HCT116 (cell line): ENCODE measurements around the gene RNGTT. TPM values are rescaled to one million over a fixed set of nuclear protein-coding genes. Genes with fewer than 3 reads are reported as not detected.

Source experiments
- ATAC-seq: fragments of 200-7000 bp; cut with Tn5 transposase; 2 replicates; pipeline ENCODE4 v1.9.1; 2020; ENCODE audit warnings: mild to moderate bottlenecking, moderate library complexity
- BruUV-seq: library from RNA; stranded (reverse); fragments of 400-500 nt; replicated peaks from 2 replicates; lab custom pipeline; 2021; lab: Mats Ljungman, UMichigan
- CTCF ChIA-PET: fragments of 300-600 bp; sonication (Branson Sonifier 250); formaldehyde crosslinking; loops from one replicate; lab custom pipeline; 2021; ENCODE audit warnings: antibody characterized with exemption; lab: Charles Lee
- POLR2A ChIA-PET: fragments of 300-600, 350-600 bp; sonication (Branson Sonifier 250); formaldehyde crosslinking; loops from one replicate; lab custom pipeline; 2021; ENCODE audit warnings: antibody characterized with exemption; lab: Charles Lee
- RAD21 ChIA-PET, 2 experiments: fragments of 300-600 bp; sonication (Branson Sonifier 250); formaldehyde crosslinking; loops; one replicate each; lab custom pipeline; 2023; ENCODE audit warnings: low total read pairs in 2 of 2; ENCODE audit not compliant: uncharacterized antibody in 2 of 2, unreplicated experiment in 2 of 2, low non-redundant PET in 1 of 2; lab: Charles Lee
- DNase-seq: peaks from one replicate; pipeline ENCODE4 v3.0.0-alpha.2; 2010; ENCODE audit warnings: low read depth, low spot score
- H2AFZ ChIP-seq: fragments of 200-600 bp; shearing (Covaris generic), sonication (generic); 2 replicates; pipeline ENCODE4 v1.6.1; 2017; ENCODE audit warnings: low read depth, mixed run types, mixed read lengths, antibody characterized with exemption, low read length; ENCODE audit not compliant: poor library complexity, severe bottlenecking
- H3K27ac ChIP-seq: 2 replicates; pipeline ENCODE4 v1.5.1; 2012; ENCODE audit warnings: low read depth, low read length
- H3K27me3 ChIP-seq: fragments of 200-600 bp; sonication (generic); 2 replicates; pipeline ENCODE4 v1.6.1; 2016; ENCODE audit warnings: mixed run types, low read length, mixed read lengths; ENCODE audit not compliant: insufficient read depth
- H3K36me3 ChIP-seq, 2 experiments: fragments of 200-500 bp in 1 of 2; fragments of 200-600 bp in 1 of 2; sonication (Bioruptor generic) in 1 of 2; sonication (generic) in 1 of 2; 2 replicates each; pipeline versions ENCODE4 v1.5.1 to v1.6.1; 2014 to 2016; ENCODE audit warnings: low read length in 2 of 2, inconsistent platforms in 1 of 2, mixed read lengths in 1 of 2, mixed run types in 1 of 2; ENCODE audit not compliant: insufficient read depth in 2 of 2, control insufficient read depth in 1 of 2
- H3K4me1 ChIP-seq, 2 experiments: fragments of 200-600 bp in 1 of 2; sonication (generic) in 1 of 2; 2 replicates each; pipeline versions ENCODE4 v1.5.1 to v1.6.1; 2012 to 2017; ENCODE audit warnings: low read length in 2 of 2, inconsistent platforms in 1 of 2, mild to moderate bottlenecking in 1 of 2, mixed read lengths in 1 of 2, mixed run types in 1 of 2, moderate library complexity in 1 of 2; ENCODE audit not compliant: insufficient read depth in 2 of 2, control insufficient read depth in 1 of 2
- H3K4me2 ChIP-seq: fragments of 200-600 bp; sonication (generic); 2 replicates; pipeline ENCODE4 v1.6.1; 2017; ENCODE audit warnings: mixed run types, low read length, mixed read lengths
- H3K4me3 ChIP-seq, 2 experiments: fragments of 200-600 bp in 1 of 2; sonication (generic) in 1 of 2; replicated peaks in 1 of 2; 2 replicates each; pipeline ENCODE4 v1.5.1; 2011 to 2016; ENCODE audit warnings: low read length in 2 of 2, control low read depth in 1 of 2, low read depth in 1 of 2, mild to moderate bottlenecking in 1 of 2, mixed read lengths in 1 of 2, mixed run types in 1 of 2
- H3K79me2 ChIP-seq: fragments of 200-600 bp; sonication (generic); 2 replicates; pipeline ENCODE4 v1.6.1; 2017; ENCODE audit warnings: mild to moderate bottlenecking, mixed run types, low read length, moderate library complexity, mixed read lengths; ENCODE audit not compliant: insufficient read depth
- H3K9ac ChIP-seq: fragments of 200-600 bp; sonication (generic); 2 replicates; pipeline ENCODE4 v1.6.1; 2016; ENCODE audit warnings: low read length, mixed read lengths
- H3K9me2 ChIP-seq: fragments of 200-600 bp; sonication (generic), shearing (Covaris generic); 2 replicates; pipeline ENCODE4 v1.6.1; 2017; ENCODE audit warnings: mixed run types, mild to moderate bottlenecking, moderate library complexity; ENCODE audit not compliant: insufficient read depth
- H3K9me3 ChIP-seq, 2 experiments: fragments of 200-500 bp in 1 of 2; fragments of 200-600 bp in 1 of 2; sonication (Bioruptor generic) in 1 of 2; sonication (generic) in 1 of 2; 2 replicates each; pipeline ENCODE4 v1.6.1; 2014 to 2017; ENCODE audit warnings: low read length in 2 of 2, mixed read lengths in 2 of 2, inconsistent platforms in 1 of 2, low read depth in 1 of 2, mild to moderate bottlenecking in 1 of 2, mixed run types in 1 of 2, moderate library complexity in 1 of 2; ENCODE audit not compliant: control insufficient read depth in 1 of 2, insufficient read depth in 1 of 2
- H4K20me1 ChIP-seq: fragments of 200-600 bp; sonication (generic), shearing (Covaris generic); 2 replicates; pipeline ENCODE4 v1.6.1; 2017; ENCODE audit warnings: mixed run types, mild to moderate bottlenecking, moderate library complexity; ENCODE audit not compliant: insufficient read depth
- CEBPB ChIP-seq: IDR thresholded peaks from 2 replicates; pipeline ENCODE4 v1.6.1; 2012; ENCODE audit warnings: low read depth
- CTCF ChIP-seq, 3 experiments: fragments of 200-600 bp in 1 of 3; sonication (generic) in 1 of 3; IDR thresholded peaks in 2 of 3; conservative IDR thresholded peaks in 1 of 3; 2 replicates each; pipeline ENCODE4 v1.5.1; 2012 to 2017; ENCODE audit warnings: low read depth in 2 of 3, low read length in 2 of 3, antibody characterized with exemption in 1 of 3, borderline replicate concordance in 1 of 3, control low read depth in 1 of 3, mild to moderate bottlenecking in 1 of 3, mixed read lengths in 1 of 3, mixed run types in 1 of 3, moderate library complexity in 1 of 3; ENCODE audit not compliant: insufficient read depth in 1 of 3
- EGR1 ChIP-seq: IDR thresholded peaks from 2 replicates; pipeline ENCODE4 v1.6.1; 2012; ENCODE audit warnings: low read depth
- MAX ChIP-seq: IDR thresholded peaks from 2 replicates; pipeline ENCODE4 v1.6.1; 2012
- POLR2A ChIP-seq: IDR thresholded peaks from 2 replicates; pipeline ENCODE4 v1.7.0; 2011; ENCODE audit warnings: borderline replicate concordance; ENCODE audit not compliant: insufficient read depth, insufficient read length; ENCODE audit errors: extremely low read depth
- RAD21 ChIP-seq: IDR thresholded peaks from 2 replicates; pipeline ENCODE4 v1.6.1; 2012; ENCODE audit warnings: low read depth, mild to moderate bottlenecking
- SIN3A ChIP-seq: IDR thresholded peaks from 2 replicates; pipeline ENCODE4 v1.6.1; 2012; ENCODE audit warnings: low read depth
- TCF7L2 ChIP-seq: IDR thresholded peaks from 2 replicates; pipeline ENCODE4 v1.7.0; 2011; ENCODE audit warnings: borderline replicate concordance, inconsistent platforms; ENCODE audit not compliant: insufficient read depth, insufficient read length; ENCODE audit errors: extremely low read depth
- YY1 ChIP-seq: IDR thresholded peaks from 2 replicates; pipeline ENCODE4 v1.6.1; 2011; ENCODE audit warnings: low read length, low read depth, moderate library complexity, mild to moderate bottlenecking; ENCODE audit not compliant: insufficient replicate concordance; ENCODE audit errors: extremely low read depth
- ZBTB33 ChIP-seq: IDR thresholded peaks from 2 replicates; pipeline ENCODE4 v1.6.1; 2011; ENCODE audit warnings: mild to moderate bottlenecking, low read length, moderate library complexity; ENCODE audit not compliant: insufficient replicate concordance; ENCODE audit errors: extremely low read depth
- ZNF274 ChIP-seq: fragments of 200-500 bp; sonication (Bioruptor generic); IDR thresholded peaks from 2 replicates; pipeline ENCODE4 v1.6.1; 2014; ENCODE audit warnings: mild to moderate bottlenecking, low read depth, low read length, inconsistent platforms
- intact Hi-C: fragments of 100-400 bp; cut with micrococcal nuclease; formaldehyde crosslinking; loops from 2 replicates; pipeline ENCODE4 v1.10.0; 2022
- total RNA-seq: library from RNA; stranded (reverse); gene quantifications from one replicate; pipeline ENCODE4 v1.2.1, GENCODE V29; 2021; ENCODE audit not compliant: unreplicated experiment

RNGTT gene
- total RNA-seq, 1 experiment from 2014 or later: 23.0 TPM

- H3K4me3 ChIP-seq: no peak overlapping the region
- no peaks in the 10 kb centered on the region for H3K9me3 ChIP-seq
- TF ChIP-seq YY1: no peak
- H3K36me3 ChIP-seq: no peaks in the 10 kb centered on the region
- ChIA-PET CTCF (no interaction called here), POLR2A (no interaction called here), RAD21 (no interaction called here)
- H3K9me2 ChIP-seq: no peaks in the 10 kb centered on the region
- H4K20me1 ChIP-seq: no peaks in the 10 kb centered on the region
- BruUV-seq: no TSS peak
- ATAC-seq: no peak
- H3K9ac ChIP-seq: no peak overlapping the region
- no peak overlapping the region for H3K27ac ChIP-seq
- no peaks in the 10 kb centered on the region for H3K4me1 ChIP-seq
- no peaks in the 10 kb centered on the region for H3K79me2 ChIP-seq
- no peak for DNase-seq
- H2AFZ ChIP-seq: no peak overlapping the region
- H3K4me2 ChIP-seq: no peak overlapping the region
- intact Hi-C loops: no loop called here
- no peaks in the 10 kb centered on the region for H3K27me3 ChIP-seq
These were observed 177.9 kb downstream of the RNGTT start for GRCh38 chr6:88785478-88785877.

- Histone ChIP-seq H3K27ac (no peak overlapping the region), H3K36me3 (no peaks in the 10 kb centered on the region), H3K9me2 (no peaks in the 10 kb centered on the region), H4K20me1 (no peaks in the 10 kb centered on the region), H2AFZ (no peak overlapping the region), H3K4me1 (no peaks in the 10 kb centered on the region), H3K9me3 (no peaks in the 10 kb centered on the region), H3K27me3 (no peaks in the 10 kb centered on the region), H3K4me3 (no peak overlapping the region), H3K9ac (no peak overlapping the region), H3K4me2 (no peak overlapping the region), H3K79me2 (no peaks in the 10 kb centered on the region)
- DNase-seq: peak; percentile 28
- ChIA-PET CTCF (interaction anchor here (0.5 to 3.0 kb wide), 9 partner anchors 8 to 608 kb away, joined by 3 to 9 read pairs (median 4); no protein-coding TSS in a partner anchor), RAD21 (no interaction called here), POLR2A (interaction anchor here (0.5 kb wide), 1 partner anchor 1460 kb away, joined by 5 read pairs; no protein-coding TSS in a partner anchor)
- peak; percentile 87 for ATAC-seq
- intact Hi-C loops: loop anchor here (1.0 kb wide), 1 partner anchor 852 kb away; no protein-coding TSS in a partner anchor
- BruUV-seq: no TSS peak
- TF ChIP-seq CTCF (IDR thresholded peaks at IDR 0.05 in 2 of 3, conservative IDR thresholded peaks at IDR 0.05 in 1 of 3; ENCODE audit: borderline replicate concordance in 1 of 3, insufficient read depth in 1 of 3, low read depth in 2 of 3, low read length in 2 of 3) (peak; percentile 23 to 86 (median 83); a peak in 4 of 6 replicates), CEBPB (no peak), ZNF274 (no peak), EGR1 (no peak), RAD21 (peak; percentile 65), POLR2A (no peak), TCF7L2 (no peak), SIN3A (no peak), ZBTB33 (no peak), MAX (0 out of 2 replicates have a peak, but pooled peaks have one; percentile 17)
These were observed 182.6 kb downstream of the RNGTT start for GRCh38 chr6:88780714-88781389.
